Measurements from ENCODE around the gene MAN2A2. TPM values are rescaled to one million over a fixed set of nuclear protein-coding genes. Genes with fewer than 3 reads are reported as not detected.

Gene MAN2A2
- total and polyA plus RNA-seq, 9 of the 15 experiments (the other 6 are each of a cell fraction or from before 2014, with no cell fraction given): 7.3 to 151 (median 43.4) TPM

- TF ChIP-seq ZNF609 (CRISPR knock-in tag; IDR thresholded peaks at IDR 0.05; ENCODE audit: borderline replicate concordance): no peak
- TF ChIP-seq SMARCA5 (IDR thresholded peaks at IDR 0.05): peak; percentile 84
- TF ChIP-seq FOXJ3 (CRISPR knock-in tag; IDR thresholded peaks at IDR 0.05): no peak
- no peak for TF ChIP-seq DDX20 (tag; IDR thresholded peaks at IDR 0.05; ENCODE audit: low read depth)
- TF ChIP-seq FOXK2 (conservative IDR thresholded peaks at IDR 0.05 in 1 of 2, IDR thresholded peaks at IDR 0.05 in 1 of 2; ENCODE audit: low read depth in 2 of 2): peak; percentile 58 to 64; a peak in 3 of 4 replicates
- no peak for TF ChIP-seq ZKSCAN1 (IDR thresholded peaks at IDR 0.05; ENCODE audit: low read depth, low read length)
- peak; percentile 12; the same call in 1 of the 2 replicates for TF ChIP-seq HDAC2 (IDR thresholded peaks at IDR 0.05)
- no peak for TF ChIP-seq POLR2AphosphoS5 (IDR thresholded peaks at IDR 0.05; ENCODE audit: control insufficient read depth, insufficient read depth, low read depth, low read length)
- no peak for TF ChIP-seq TEAD4 (IDR thresholded peaks at IDR 0.05; ENCODE audit: low read length)
- TF ChIP-seq TEAD4 (CRISPR knock-in tag; IDR thresholded peaks at IDR 0.05; ENCODE audit: borderline replicate concordance): no peak
- TF ChIP-seq KDM2B (CRISPR knock-in tag; IDR thresholded peaks at IDR 0.05): peak; percentile 83; the same call in 1 of the 2 replicates
- peak in 1 of 2 experiments; percentile 64; a peak in 2 of 4 replicates for TF ChIP-seq ARNT (IDR thresholded peaks at IDR 0.05)
- no peak for TF ChIP-seq STAG1 (CRISPR knock-in tag; IDR thresholded peaks at IDR 0.05; ENCODE audit: borderline replicate concordance)
- no peak for TF ChIP-seq ZNF551 (CRISPR knock-in tag; IDR thresholded peaks at IDR 0.05)
- TF ChIP-seq BMI1 (IDR thresholded peaks at IDR 0.05; ENCODE audit: low read length): no peak
- TF ChIP-seq AFF1 (IDR thresholded peaks at IDR 0.05; ENCODE audit: low read depth in 1 of 2, partially characterized antibody in 2 of 2): peak in 1 of 2 experiments; percentile 68
- TF ChIP-seq TEAD1 (CRISPR knock-in tag; IDR thresholded peaks at IDR 0.05): peak; percentile 27 to 73; a peak in 3 of 4 replicates
- TF ChIP-seq PHB2 (IDR thresholded peaks at IDR 0.05; ENCODE audit: low read depth): no peak
These were observed 862 bp upstream of the MAN2A2 start (continued) for GRCh38 chr15:90902040-90902839.
